Ureter (tissue), 1 donor: Measurements from ENCODE around the gene C1QTNF7. TPM values are rescaled to one million over a fixed set of nuclear protein-coding genes. Genes with fewer than 3 reads are reported as not detected.

Experiments
- DNase-seq: peaks from one replicate; pipeline ENCODE4 v3.0.0-alpha.2; 2020; ENCODE audit warnings: low spot score
- total RNA-seq: library from RNA; stranded (reverse); gene quantifications from one replicate; pipeline ENCODE4 v1.2.4, GENCODE V29; 2023
- donor health status: DM: yes; HTN: yes; CAD: no.

C1QTNF7 gene
- total RNA-seq, 1 donor from 2014 or later = 4.3 TPM

DNA sequence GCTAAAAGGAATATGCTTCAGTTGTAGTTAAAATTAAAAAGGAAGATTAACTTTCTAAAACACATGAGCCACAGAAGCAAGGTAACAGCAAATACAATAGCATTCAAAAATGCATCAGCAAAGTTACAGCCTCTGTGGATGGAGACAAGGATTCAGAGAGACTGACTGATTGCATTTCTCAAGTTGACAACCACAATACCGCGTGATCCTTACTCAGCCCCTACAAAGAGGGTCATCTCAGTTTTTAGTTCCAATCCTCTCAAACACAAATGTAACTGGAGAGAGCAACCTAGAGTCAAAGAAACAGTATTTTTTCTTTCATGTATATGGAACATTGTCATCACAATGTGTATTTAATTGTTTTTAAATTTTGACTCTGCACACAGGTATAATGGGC, 14.2 kb upstream of the C1QTNF7 start:
- no peak for DNase-seq

DNA sequence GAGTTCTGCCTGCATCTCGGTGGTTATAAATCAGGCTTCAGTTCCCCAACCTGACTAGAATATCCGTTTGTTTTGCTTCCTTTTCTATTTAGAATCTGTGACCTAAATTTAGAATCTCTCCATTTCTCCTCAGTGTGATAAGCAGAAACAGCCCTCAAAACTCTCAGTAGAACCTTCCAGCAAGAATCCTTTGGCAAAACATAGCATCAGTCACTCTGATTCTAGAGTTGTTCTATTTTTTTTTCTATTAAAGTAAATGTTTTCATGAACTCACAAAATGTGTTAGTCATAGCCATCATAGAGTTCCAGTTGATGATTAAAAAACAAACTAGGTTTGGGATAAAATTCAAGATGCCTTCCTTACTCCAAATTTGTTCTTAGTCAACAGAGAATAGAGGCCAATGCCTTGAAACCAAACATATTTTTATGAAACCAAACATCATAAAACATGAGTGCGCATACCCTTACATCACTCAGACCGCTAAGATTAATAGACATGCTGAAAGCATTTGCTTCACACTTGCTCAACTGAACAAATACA, 13.2 kb upstream of the C1QTNF7 start:
- no peak for DNase-seq

- DNase-seq = no peak
Observed at GRCh38 chr4:15416357-15417232, 11.2 kb upstream of the C1QTNF7 start.

DNA sequence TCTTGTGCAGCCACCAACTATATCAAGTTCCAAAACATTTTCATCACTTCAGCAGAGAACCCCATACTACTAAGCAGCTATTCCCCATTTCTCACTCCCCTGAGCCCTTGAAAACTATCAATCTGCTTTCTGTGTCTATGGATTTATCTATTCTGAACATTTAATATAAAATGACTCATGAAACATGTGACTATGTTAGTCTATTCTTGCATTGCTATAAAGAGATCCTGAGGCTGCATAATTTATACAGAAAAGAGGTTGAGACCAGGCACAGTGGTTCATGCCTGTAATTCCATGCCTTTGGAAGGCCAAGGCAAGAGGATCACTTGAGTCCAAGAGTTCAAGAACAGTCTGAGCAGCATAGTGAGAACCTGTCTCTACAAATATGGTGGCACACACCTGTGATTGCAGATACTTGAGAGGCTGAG, 10.6 kb upstream of the C1QTNF7 start:
- DNase-seq = no peak

DNA sequence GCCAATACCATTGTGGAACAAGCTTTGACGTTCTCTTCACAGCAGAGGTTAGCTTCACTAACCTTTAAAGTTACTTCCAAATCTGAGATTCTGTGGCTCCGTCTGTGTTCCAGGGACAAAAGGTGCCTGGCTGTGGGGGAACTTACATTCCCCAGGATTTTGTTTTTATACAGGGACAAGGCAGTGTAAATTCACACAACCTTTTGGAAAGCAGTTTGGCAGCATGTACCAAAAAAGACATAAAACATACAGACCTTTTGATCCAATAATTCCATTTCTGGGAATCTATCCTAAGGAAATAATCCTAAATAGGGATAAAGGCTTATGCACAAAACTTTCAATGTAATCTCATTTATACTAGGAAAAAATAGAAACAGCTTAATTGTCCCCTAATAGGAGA, 8.9 kb upstream of the C1QTNF7 start:
- no peak for DNase-seq

GRCh38 chr4:15420642-15421041, 7.2 kb upstream of the C1QTNF7 start:
- DNase-seq = no peak

- no peak for DNase-seq
Observed at GRCh38 chr4:15423285-15423711, 4.5 kb upstream of the C1QTNF7 start.

- no peak for DNase-seq
Observed at GRCh38 chr4:15425520-15425919, 2.3 kb upstream of the C1QTNF7 start.

GRCh38 chr4:15427161-15427560, 672 bp upstream of the C1QTNF7 start:
- DNase-seq = no peak

DNA sequence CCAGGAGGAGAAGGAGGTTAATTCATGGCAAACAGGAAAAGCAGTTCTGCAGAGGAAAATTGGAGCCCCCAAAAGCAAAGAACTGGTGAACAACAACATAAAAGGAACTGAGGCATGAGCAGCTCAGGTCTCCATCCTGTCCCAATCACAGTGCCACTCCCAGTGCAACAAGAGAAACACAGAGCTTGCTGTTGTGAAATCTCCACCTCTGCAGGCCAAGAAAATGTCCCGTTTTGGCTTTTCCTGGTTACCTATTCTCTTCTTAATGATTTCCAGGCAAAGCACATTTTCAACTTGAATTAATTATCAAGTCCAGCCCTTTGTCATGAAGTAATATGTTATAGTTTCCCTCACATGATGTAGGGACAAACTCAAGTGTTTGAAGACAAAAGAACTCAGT, 778 bp downstream of the C1QTNF7 start:
- DNase-seq = no peak

GRCh38 chr4:15434091-15434490, 6.3 kb downstream of the C1QTNF7 start:
- no peak for DNase-seq

- DNase-seq = no peak
Observed at GRCh38 chr4:15434676-15435075, 6.8 kb downstream of the C1QTNF7 start.

GRCh38 chr4:15436513-15436912, 8.7 kb downstream of the C1QTNF7 start:
- no peak for DNase-seq

DNA sequence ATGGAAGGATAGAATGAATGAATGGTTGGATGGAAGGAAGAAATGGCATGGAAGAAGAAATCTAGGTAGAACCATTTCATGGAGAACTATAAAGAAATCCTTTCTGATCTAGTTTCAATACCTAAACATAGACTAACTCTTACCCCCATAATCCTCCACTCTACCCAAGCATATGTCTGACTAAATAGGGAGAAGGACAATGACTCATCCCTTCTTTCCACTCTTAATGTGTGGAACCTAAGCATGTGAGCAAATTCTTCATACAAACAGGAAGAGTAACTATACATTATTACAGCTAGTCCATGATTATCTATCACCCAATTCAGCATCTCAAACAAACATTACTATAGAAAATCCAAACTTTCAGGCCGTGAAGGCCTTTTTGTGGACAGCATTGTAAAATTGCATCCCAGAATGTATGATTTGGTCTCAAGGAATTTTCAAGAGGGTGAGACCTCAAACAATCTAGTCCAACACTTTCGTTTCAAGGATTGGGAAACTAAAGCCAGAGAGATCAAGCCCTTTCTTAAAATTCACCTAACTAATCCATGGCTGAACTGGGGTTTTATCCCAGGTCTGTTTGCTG, 11.2 kb downstream of the C1QTNF7 start:
- DNase-seq = no peak

DNA sequence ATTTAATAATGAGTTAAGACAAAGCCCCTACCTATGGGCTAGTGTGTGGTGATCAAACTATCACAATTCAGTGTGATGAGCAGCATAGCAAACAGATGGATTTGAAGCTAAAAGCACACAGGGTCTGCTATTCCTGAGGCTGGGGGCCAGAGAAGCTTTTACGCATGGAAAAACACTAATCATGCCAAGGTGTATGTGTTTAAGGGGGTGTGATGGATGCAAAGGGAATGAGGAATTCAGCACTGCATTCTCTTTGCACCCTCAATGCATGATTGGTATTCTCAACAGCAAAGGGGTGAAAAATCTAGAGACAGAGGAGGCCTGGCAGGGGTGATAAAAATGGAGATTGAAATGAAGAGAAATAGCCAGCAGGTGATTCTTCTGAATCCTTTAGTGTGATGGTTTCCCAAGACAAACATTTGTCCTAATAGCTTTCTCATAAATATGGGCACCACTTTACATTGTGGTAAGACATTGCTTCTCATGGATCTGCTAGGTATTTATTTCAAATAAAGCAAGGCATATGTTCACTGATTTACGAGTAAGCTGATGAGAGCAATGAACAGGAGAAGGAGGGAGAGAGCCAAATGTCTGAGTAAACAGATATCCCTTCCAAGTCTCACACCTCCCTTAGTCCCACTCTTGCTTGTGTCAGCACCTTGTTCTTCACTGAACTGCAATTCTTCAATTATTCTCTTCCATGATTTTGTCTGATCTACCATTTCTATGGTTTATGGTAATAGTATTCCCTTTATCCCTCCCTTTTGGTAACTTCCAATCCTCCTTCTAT, 15.7 kb downstream of the C1QTNF7 start:
- DNase-seq = no peak

GRCh38 chr4:15444276-15444675, 16.4 kb downstream of the C1QTNF7 start:
- DNase-seq = no peak

- no peak for DNase-seq
Observed at GRCh38 chr4:15444879-15445547, 17.2 kb downstream of the C1QTNF7 start.

DNA sequence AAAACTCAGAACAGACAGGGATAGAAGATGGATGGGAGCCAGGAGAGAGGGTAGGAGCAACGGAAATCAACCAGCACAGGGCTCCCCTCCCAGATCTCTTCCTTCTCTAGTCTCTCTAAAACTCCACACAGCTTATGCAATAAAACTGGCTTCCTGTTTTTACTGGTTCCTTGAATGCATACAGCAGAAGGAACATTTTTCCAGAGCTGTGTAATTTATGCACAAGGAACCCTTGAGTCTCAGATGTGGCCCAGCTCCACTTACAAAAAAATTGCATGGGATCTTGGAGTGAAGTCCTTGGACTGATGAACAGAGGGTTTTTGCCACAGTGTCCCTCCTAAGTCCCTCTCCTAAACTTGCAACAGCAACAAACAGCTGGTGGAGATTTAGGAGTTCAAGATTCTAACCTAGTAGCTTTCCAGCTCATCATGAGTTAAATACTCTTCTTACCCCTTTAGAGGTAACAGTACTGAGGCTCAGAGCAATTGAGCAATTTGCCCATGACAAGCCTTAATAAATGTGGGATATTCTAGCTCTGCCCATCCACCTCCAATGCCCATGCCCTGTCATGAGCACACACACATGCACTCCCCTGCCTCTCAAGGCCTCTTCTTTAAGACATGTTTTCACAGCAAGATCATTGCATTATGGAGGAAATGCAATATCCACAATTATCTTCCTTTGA, 23.5 kb downstream of the C1QTNF7 start:
- no peak for DNase-seq

GRCh38 chr4:15451866-15452765, 24.3 kb downstream of the C1QTNF7 start:
- DNase-seq = no peak

- DNase-seq = no peak
Observed at GRCh38 chr4:15455290-15455689, 27.5 kb downstream of the C1QTNF7 start.
